HepG2 (cell line): ENCODE measurements around the gene DDHD1. TPM values are rescaled to one million over a fixed set of nuclear protein-coding genes. Genes with fewer than 3 reads are reported as not detected.
A peak's percentile ranks its signal among the peaks of the same experiment; 100 is the strongest.

Source experiments
- ATAC-seq: fragments of 200-7000 bp; cut with Tn5 transposase; 3 replicates; pipeline ENCODE4 v1.9.1; 2020; ENCODE audit warnings: mild to moderate bottlenecking, moderate library complexity
- BruUV-seq: library from RNA; stranded (reverse); fragments of 400-500 nt; replicated peaks from 2 replicates; lab custom pipeline; 2021; lab: Mats Ljungman, UMichigan
- CTCF ChIA-PET: fragments of 300-600 bp; formaldehyde crosslinking; extraction: SDS; loops from one replicate; lab custom pipeline; 2021; ENCODE audit warnings: low total read pairs, inconsistent platforms, low intra/inter-chr PET ratio; lab: Yijun Ruan, JAX
- POLR2A ChIA-PET: fragments of 350-600 bp; sonication (Branson Sonifier 250); formaldehyde crosslinking; loops from one replicate; lab custom pipeline; 2020; ENCODE audit warnings: antibody characterized with exemption, inconsistent platforms; lab: Yijun Ruan, JAX
- DNase-seq: peaks from one replicate; pipeline ENCODE4 v3.0.0-alpha.2; 2015; ENCODE audit warnings: low spot score
- FAIRE-seq: peaks from 3 replicates; lab custom pipeline; 2011; peaks lifted over from hg19 to GRCh38; lab: Jason Lieb, UNC
- H2AFZ ChIP-seq: one replicate; pipeline ENCODE4 v1.6.1; 2011; ENCODE audit warnings: low read length, inconsistent platforms
- H3K27ac ChIP-seq: fragments of 300-600 bp; 3 replicates; pipeline ENCODE4 v1.8.0; 2011; ENCODE audit warnings: mixed run types, mild to moderate bottlenecking, mixed read lengths, low read length, inconsistent platforms; ENCODE audit not compliant: insufficient read depth; ENCODE audit errors: extremely low read length
- H3K27me3 ChIP-seq, 2 experiments: fragments of 200-600 bp in 1 of 2; 2 replicates in 1 of 2; 3 replicates in 1 of 2; pipeline versions ENCODE4 v1.6.0 to v1.8.0; 2011; ENCODE audit warnings: low read length in 2 of 2, mild to moderate bottlenecking in 2 of 2, moderate library complexity in 2 of 2, inconsistent platforms in 1 of 2; ENCODE audit not compliant: insufficient read depth in 2 of 2, control insufficient read depth in 1 of 2
- H3K36me3 ChIP-seq, 2 experiments: fragments of 200-600 bp in 1 of 2; replicated peaks in 1 of 2; 2 replicates in 1 of 2; 3 replicates in 1 of 2; pipeline versions ENCODE4 v1.5.1 to v1.8.0; 2011; ENCODE audit warnings: low read length in 2 of 2, inconsistent platforms in 1 of 2; ENCODE audit not compliant: insufficient read depth in 2 of 2, control insufficient read depth in 1 of 2
- H3K4me1 ChIP-seq: 2 replicates; pipeline ENCODE4 v1.5.1; 2012; ENCODE audit warnings: low read length, inconsistent platforms; ENCODE audit not compliant: insufficient read depth
- H3K4me2 ChIP-seq: 2 replicates; pipeline ENCODE4 v1.6.0; 2011; ENCODE audit warnings: low read depth, low read length, inconsistent platforms
- H3K4me3 ChIP-seq, 3 experiments: fragments of 200-600 bp in 1 of 3; sonication (generic), shearing (Covaris generic) in 1 of 3; replicated peaks in 1 of 3; 2 replicates each; pipeline ENCODE4 v1.5.1; 2011 to 2016; ENCODE audit warnings: low read length in 3 of 3, inconsistent platforms in 2 of 3, low read depth in 2 of 3, mild to moderate bottlenecking in 2 of 3, control low read depth in 1 of 3, mixed read lengths in 1 of 3; ENCODE audit not compliant: insufficient read depth in 1 of 3
- H3K79me2 ChIP-seq: one replicate; pipeline ENCODE4 v1.6.1; 2011; ENCODE audit warnings: low read length, inconsistent platforms; ENCODE audit not compliant: insufficient read depth
- H3K9ac ChIP-seq: 2 replicates; pipeline ENCODE4 v1.6.0; 2011; ENCODE audit warnings: mild to moderate bottlenecking, low read depth, low read length, inconsistent platforms; ENCODE audit not compliant: insufficient read depth
- H3K9me3 ChIP-seq: 2 replicates; pipeline ENCODE4 v1.5.1; 2012; ENCODE audit warnings: mild to moderate bottlenecking, low read length
- H4K20me1 ChIP-seq: 2 replicates; pipeline ENCODE4 v1.6.0; 2011; ENCODE audit warnings: inconsistent platforms, mild to moderate bottlenecking, low read length, moderate library complexity; ENCODE audit not compliant: insufficient read depth
- KLF15 ChIP-seq: sonication (generic); formaldehyde crosslinking; IDR thresholded peaks from 2 replicates; pipeline ENCODE4 v1.8.1; 2023; ENCODE audit warnings: borderline replicate concordance, mild to moderate bottlenecking, inconsistent platforms, missing genetic modification reagents, mixed read lengths
- MAFK ChIP-seq, 2 experiments: IDR thresholded peaks in 1 of 2; conservative IDR thresholded peaks in 1 of 2; 2 replicates each; pipeline ENCODE4 v1.6.1; 2011; ENCODE audit warnings: improper control_type of control experiment in 2 of 2, low read length in 2 of 2
- PAX8 ChIP-seq: sonication (generic); formaldehyde crosslinking; IDR thresholded peaks from 2 replicates; pipeline ENCODE4 v1.8.0; 2022; ENCODE audit warnings: mild to moderate bottlenecking, missing genetic modification reagents, borderline replicate concordance
- TFAP4 ChIP-seq: sonication (generic); IDR thresholded peaks from 2 replicates; pipeline ENCODE4 v1.6.1; 2016; ENCODE audit warnings: low read depth, borderline replicate concordance
- ZBTB8A ChIP-seq: sonication (generic); formaldehyde crosslinking; IDR thresholded peaks from 2 replicates; pipeline ENCODE4 v1.4.0; 2020; ENCODE audit warnings: mild to moderate bottlenecking, low read depth, missing genetic modification reagents, borderline replicate concordance
- ZNF260 ChIP-seq: sonication (generic); formaldehyde crosslinking; IDR thresholded peaks from 2 replicates; pipeline ENCODE4 v1.4.0; 2020; ENCODE audit warnings: missing genetic modification reagents, low read depth, mild to moderate bottlenecking, borderline replicate concordance
- WGBS: methylation state at CpG from one replicate; pipeline ENCODE4 v1.1.6; 2017; ENCODE audit warnings: low lambda C conversion rate; 5-methylcytosine and 5-hydroxymethylcytosine counted together
- in situ Hi-C: cut with HindIII; loops from 2 replicates; pipeline ENCODE4 v1.10.0; 2017; ENCODE audit warnings: low pct_unique_long_range_greater_than_20kb; ENCODE audit not compliant: extremely low pct_ligation_motif_present
- intact Hi-C: fragments of 100-400 bp; cut with micrococcal nuclease; formaldehyde crosslinking; loops from one replicate; pipeline ENCODE4 v1.10.0; 2022; ENCODE audit not compliant: unreplicated experiment
- polyA plus RNA-seq, 8 experiments: library from polyadenylated mRNA; depleted of rRNA in 3 of 8; stranded (reverse) in 7 of 8; unstranded in 1 of 8; fragments of >200 nt; fragmentation: Illumina TruSeq in 4 of 8; extraction: Trizol in 4 of 8; gene quantifications; 2 replicates each; pipeline versions ENCODE4 v1.2.1 to v1.2.3, GENCODE V29; 2011 to 2016; ENCODE audit warnings: low read depth in 4 of 8, missing spikeins in 1 of 8, mixed read lengths in 1 of 8; ENCODE audit not compliant: insufficient read depth in 1 of 8
- total RNA-seq, 5 experiments: library from RNA; depleted of rRNA; stranded (reverse); fragments of >200 nt; fragmentation: Illumina TruSeq; extraction: Trizol; gene quantifications; 2 replicates each; pipeline ENCODE4 v1.2.3, GENCODE V29; 2016; ENCODE audit warnings: low read depth in 1 of 5
- TF ChIP-seq, protein P1 (sequence below): sonication (generic); formaldehyde crosslinking; IDR thresholded peaks from 2 replicates; pipeline ENCODE4 v1.4.0; 2020; ENCODE audit warnings: missing genetic modification reagents, borderline replicate concordance
- TF ChIP-seq, protein P2 (sequence below): sonication (generic); formaldehyde crosslinking; IDR thresholded peaks from 2 replicates; pipeline ENCODE4 v1.4.0; 2020; ENCODE audit warnings: missing genetic modification reagents, borderline replicate concordance

DDHD1 gene
- total and polyA plus RNA-seq, 2 of the 13 experiments (the other 11 are each of a cell fraction or from before 2014, with no cell fraction given) = 4.6 to 8.3 TPM

GRCh38 chr14:53128303-53129028 lies 24.7 kb downstream of the DDHD1 start:
- WGBS = 100% methylated on average over 2 of the region's 2 CpGs
- no peak overlapping the region for H3K4me3 ChIP-seq
- no peaks in the 10 kb centered on the region for H3K9me3 ChIP-seq
- no peak overlapping the region for H3K27ac ChIP-seq
- BruUV-seq = no TSS peak
- H3K4me1 ChIP-seq = no peaks in the 10 kb centered on the region
- no peak overlapping the region for H2AFZ ChIP-seq
- H3K9ac ChIP-seq = no peak overlapping the region
- H3K27me3 ChIP-seq = no peaks in the 10 kb centered on the region
- H3K79me2 ChIP-seq = no peaks in the 10 kb centered on the region
- H3K36me3 ChIP-seq = no peaks in the 10 kb centered on the region
- intact Hi-C loops (no loop called here), in situ Hi-C loops (no loop called here)
- POLR2A ChIA-PET = no interaction called here
- H3K4me2 ChIP-seq = no peak overlapping the region
- no peak for ATAC-seq
- TF ChIP-seq TFAP4 = no peak
- TF ChIP-seq MAFK (conservative IDR thresholded peaks at IDR 0.05 in 1 of 2, IDR thresholded peaks at IDR 0.05 in 1 of 2; ENCODE audit: low read length in 2 of 2) = peak in 1 of 2 experiments; percentile 50; a peak in 2 of 4 replicates
- CTCF ChIA-PET = no interaction called here
- no peaks in the 10 kb centered on the region for H4K20me1 ChIP-seq
- no peak for DNase-seq
- no peak for FAIRE-seq

GRCh38 chr14:53127832-53128231 lies 25.3 kb downstream of the DDHD1 start:
- ChIA-PET POLR2A (no interaction called here), CTCF (no interaction called here)
- ATAC-seq (no peak), DNase-seq (no peak), FAIRE-seq (no peak)
- H3K36me3 ChIP-seq = no peaks in the 10 kb centered on the region
- in situ Hi-C loops (no loop called here), intact Hi-C loops (no loop called here)
- H3K4me2 ChIP-seq = no peak overlapping the region
- H3K9me3 ChIP-seq = no peaks in the 10 kb centered on the region
- 92% methylated on average over 7 of the region's 7 CpGs for WGBS
- no peaks in the 10 kb centered on the region for H3K4me1 ChIP-seq
- no peaks in the 10 kb centered on the region for H3K27me3 ChIP-seq
- no peaks in the 10 kb centered on the region for H3K79me2 ChIP-seq
- H3K9ac ChIP-seq = no peak overlapping the region
- no peaks in the 10 kb centered on the region for H4K20me1 ChIP-seq
- no peak overlapping the region for H3K27ac ChIP-seq
- BruUV-seq = no TSS peak
- TF ChIP-seq PAX8 (CRISPR knock-in tag) (no peak), ZBTB8A (no peak), ZNF260 (CRISPR knock-in tag) (no peak), KLF15 (CRISPR knock-in tag) (no peak)
- TF ChIP-seq, protein P1, sequence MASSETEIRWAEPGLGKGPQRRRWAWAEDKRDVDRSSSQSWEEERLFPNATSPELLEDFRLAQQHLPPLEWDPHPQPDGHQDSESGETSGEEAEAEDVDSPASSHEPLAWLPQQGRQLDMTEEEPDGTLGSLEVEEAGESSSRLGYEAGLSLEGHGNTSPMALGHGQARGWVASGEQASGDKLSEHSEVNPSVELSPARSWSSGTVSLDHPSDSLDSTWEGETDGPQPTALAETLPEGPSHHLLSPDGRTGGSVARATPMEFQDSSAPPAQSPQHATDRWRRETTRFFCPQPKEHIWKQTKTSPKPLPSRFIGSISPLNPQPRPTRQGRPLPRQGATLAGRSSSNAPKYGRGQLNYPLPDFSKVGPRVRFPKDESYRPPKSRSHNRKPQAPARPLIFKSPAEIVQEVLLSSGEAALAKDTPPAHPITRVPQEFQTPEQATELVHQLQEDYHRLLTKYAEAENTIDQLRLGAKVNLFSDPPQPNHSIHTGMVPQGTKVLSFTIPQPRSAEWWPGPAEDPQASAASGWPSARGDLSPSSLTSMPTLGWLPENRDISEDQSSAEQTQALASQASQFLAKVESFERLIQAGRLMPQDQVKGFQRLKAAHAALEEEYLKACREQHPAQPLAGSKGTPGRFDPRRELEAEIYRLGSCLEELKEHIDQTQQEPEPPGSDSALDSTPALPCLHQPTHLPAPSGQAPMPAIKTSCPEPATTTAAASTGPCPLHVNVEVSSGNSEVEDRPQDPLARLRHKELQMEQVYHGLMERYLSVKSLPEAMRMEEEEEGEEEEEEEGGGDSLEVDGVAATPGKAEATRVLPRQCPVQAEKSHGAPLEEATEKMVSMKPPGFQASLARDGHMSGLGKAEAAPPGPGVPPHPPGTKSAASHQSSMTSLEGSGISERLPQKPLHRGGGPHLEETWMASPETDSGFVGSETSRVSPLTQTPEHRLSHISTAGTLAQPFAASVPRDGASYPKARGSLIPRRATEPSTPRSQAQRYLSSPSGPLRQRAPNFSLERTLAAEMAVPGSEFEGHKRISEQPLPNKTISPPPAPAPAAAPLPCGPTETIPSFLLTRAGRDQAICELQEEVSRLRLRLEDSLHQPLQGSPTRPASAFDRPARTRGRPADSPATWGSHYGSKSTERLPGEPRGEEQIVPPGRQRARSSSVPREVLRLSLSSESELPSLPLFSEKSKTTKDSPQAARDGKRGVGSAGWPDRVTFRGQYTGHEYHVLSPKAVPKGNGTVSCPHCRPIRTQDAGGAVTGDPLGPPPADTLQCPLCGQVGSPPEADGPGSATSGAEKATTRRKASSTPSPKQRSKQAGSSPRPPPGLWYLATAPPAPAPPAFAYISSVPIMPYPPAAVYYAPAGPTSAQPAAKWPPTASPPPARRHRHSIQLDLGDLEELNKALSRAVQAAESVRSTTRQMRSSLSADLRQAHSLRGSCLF = no peak
- TF ChIP-seq, protein P2, sequence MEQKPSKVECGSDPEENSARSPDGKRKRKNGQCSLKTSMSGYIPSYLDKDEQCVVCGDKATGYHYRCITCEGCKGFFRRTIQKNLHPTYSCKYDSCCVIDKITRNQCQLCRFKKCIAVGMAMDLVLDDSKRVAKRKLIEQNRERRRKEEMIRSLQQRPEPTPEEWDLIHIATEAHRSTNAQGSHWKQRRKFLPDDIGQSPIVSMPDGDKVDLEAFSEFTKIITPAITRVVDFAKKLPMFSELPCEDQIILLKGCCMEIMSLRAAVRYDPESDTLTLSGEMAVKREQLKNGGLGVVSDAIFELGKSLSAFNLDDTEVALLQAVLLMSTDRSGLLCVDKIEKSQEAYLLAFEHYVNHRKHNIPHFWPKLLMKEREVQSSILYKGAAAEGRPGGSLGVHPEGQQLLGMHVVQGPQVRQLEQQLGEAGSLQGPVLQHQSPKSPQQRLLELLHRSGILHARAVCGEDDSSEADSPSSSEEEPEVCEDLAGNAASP = no peak
- H3K4me3 ChIP-seq = no peak overlapping the region
- no peak overlapping the region for H2AFZ ChIP-seq
